PFSK-1 (cell line): ENCODE measurements around the gene SLC7A4.

ENCODE experiments used
- FOXP2 ChIP-seq: optimal IDR thresholded peaks from 2 replicates; pipeline ENCODE3; 2011; ENCODE audit warnings: borderline replicate concordance, control low read depth, inconsistent platforms; ENCODE audit not compliant: insufficient read depth; ENCODE audit errors: extremely low read length, extremely low read depth
- POLR2AphosphoS5 ChIP-seq: IDR thresholded peaks from 2 replicates; pipeline ENCODE4 v1.6.1; 2012; ENCODE audit warnings: low read depth, mild to moderate bottlenecking, control low read depth, low read length, moderate library complexity
- REST ChIP-seq, 2 experiments: IDR thresholded peaks; 2 replicates each; pipeline versions ENCODE4 v1.6.1 to v1.8.0; 2011 to 2012; ENCODE audit warnings: low read depth in 2 of 2, low read length in 2 of 2, control low read depth in 1 of 2, inconsistent platforms in 1 of 2, mild to moderate bottlenecking in 1 of 2, moderate library complexity in 1 of 2; ENCODE audit not compliant: insufficient read depth in 1 of 2
- SIN3A ChIP-seq: IDR thresholded peaks from 2 replicates; pipeline ENCODE4 v1.6.1; 2012; ENCODE audit warnings: mild to moderate bottlenecking, low read length, moderate library complexity, borderline replicate concordance; ENCODE audit not compliant: insufficient read depth
- TAF1 ChIP-seq: IDR thresholded peaks from 2 replicates; pipeline ENCODE4 v1.6.1; 2012; ENCODE audit warnings: low read length, control low read depth, borderline replicate concordance; ENCODE audit not compliant: insufficient read depth

SLC7A4 gene

GRCh38 chr22:20996598-20997535 is 35.5 kb downstream of the SLC7A4 start:
- TF ChIP-seq SIN3A (no peak), TAF1 (no peak), POLR2AphosphoS5 (no peak), REST (IDR thresholded peaks at IDR 0.05; ENCODE audit: insufficient read depth in 1 of 2, low read depth in 2 of 2, low read length in 2 of 2) (no peak), FOXP2 (no peak)

- TF ChIP-seq TAF1 (no peak), FOXP2 (no peak), POLR2AphosphoS5 (no peak), SIN3A (no peak), REST (IDR thresholded peaks at IDR 0.05; ENCODE audit: insufficient read depth in 1 of 2, low read depth in 2 of 2, low read length in 2 of 2) (no peak)
Measured at GRCh38 chr22:20996031-20996410, 36.3 kb downstream of the SLC7A4 start.

DNA sequence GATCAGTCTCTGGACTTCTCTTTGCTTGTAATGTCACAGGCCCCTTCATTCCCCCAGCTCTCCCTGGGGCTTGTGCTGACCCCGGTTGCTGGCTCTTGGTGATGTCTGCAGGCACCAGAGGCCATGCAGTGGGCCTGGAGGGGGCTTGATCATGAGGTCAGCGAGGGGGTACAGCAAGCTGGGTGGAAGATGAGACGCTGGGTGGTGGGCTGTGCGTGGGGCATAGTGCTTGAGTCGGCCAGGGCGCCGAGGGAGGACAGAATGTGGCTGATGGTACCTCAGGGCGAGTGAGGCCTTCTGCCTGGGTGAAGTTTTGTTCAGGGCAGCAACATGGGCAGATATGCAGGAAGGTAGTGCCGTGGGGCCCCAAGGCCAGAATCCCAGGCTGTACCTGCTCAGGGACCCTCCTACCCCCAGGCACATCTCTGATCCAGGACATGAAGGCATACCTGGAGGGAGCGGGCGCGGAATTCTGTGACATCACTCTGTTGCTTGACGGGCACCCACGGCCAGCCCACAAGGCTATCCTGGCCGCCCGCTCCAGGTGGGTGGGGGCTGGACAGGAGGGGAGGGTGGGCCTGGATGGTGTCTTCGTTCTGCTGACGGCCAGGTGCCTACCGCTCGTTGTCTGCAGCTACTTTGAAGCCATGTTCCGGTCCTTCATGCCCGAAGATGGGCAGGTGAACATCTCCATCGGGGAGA is 36.9 kb downstream of the SLC7A4 start:
- TF ChIP-seq TAF1 (no peak), SIN3A (no peak), REST (IDR thresholded peaks at IDR 0.05; ENCODE audit: insufficient read depth in 1 of 2, low read depth in 2 of 2, low read length in 2 of 2) (no peak), FOXP2 (no peak), POLR2AphosphoS5 (no peak)

- TF ChIP-seq TAF1: no peak
- no peak for TF ChIP-seq SIN3A
- TF ChIP-seq POLR2AphosphoS5: no peak
- TF ChIP-seq REST (IDR thresholded peaks at IDR 0.05; ENCODE audit: insufficient read depth in 1 of 2, low read depth in 2 of 2, low read length in 2 of 2): no peak
- no peak for TF ChIP-seq FOXP2
Measured at GRCh38 chr22:20994902-20995241, 37.5 kb downstream of the SLC7A4 start.
